A549 (cell line): ENCODE results near the gene ARL2BP. TPM values are rescaled to one million over a fixed set of nuclear protein-coding genes. Genes with fewer than 3 reads are reported as not detected.

Experiments used
- ATAC-seq, 2 experiments: fragments of 200-7000 bp in 1 of 2; fragments of >200 bp in 1 of 2; cut with Nextera tagmentation in 1 of 2; cut with Tn5 transposase in 1 of 2; 3 replicates each; pipeline versions ENCODE4 v1.8.0 to v1.9.1; 2018 to 2020; ENCODE audit warnings: mild to moderate bottlenecking in 1 of 2, moderate library complexity in 1 of 2
- CTCF ChIA-PET: fragments of 300-600 bp; sonication (Branson Sonifier 250); formaldehyde crosslinking; extraction: SDS; loops from one replicate; lab custom pipeline; 2021; ENCODE audit warnings: antibody characterized with exemption, inconsistent platforms; lab: Yijun Ruan, JAX
- POLR2A ChIA-PET: fragments of 350-600 bp; formaldehyde crosslinking; extraction: SDS; loops from one replicate; lab custom pipeline; 2021; ENCODE audit warnings: antibody characterized with exemption, inconsistent platforms; lab: Yijun Ruan, JAX
- DNase-seq, 2 experiments: peaks; one replicate each; pipeline versions ENCODE4 v3.0.0 to v3.0.0-alpha.2; 2011 to 2016; ENCODE audit warnings: low read depth in 1 of 2, low spot score in 1 of 2
- FAIRE-seq: peaks from 2 replicates; lab custom pipeline; 2011; peaks lifted over from hg19 to GRCh38; lab: Jason Lieb, UNC
- H3K27ac ChIP-seq, 2 experiments: fragments of >200 bp; sonication (Bioruptor Twin); formaldehyde crosslinking; 3 replicates each; pipeline ENCODE4 v1.5.1; 2016 to 2017
- H3K4me1 ChIP-seq: fragments of >200 bp; sonication (Bioruptor Twin); formaldehyde crosslinking; 3 replicates; pipeline ENCODE4 v1.6.1; 2016
- H3K4me2 ChIP-seq: fragments of >200 bp; sonication (Bioruptor Twin); formaldehyde crosslinking; 3 replicates; pipeline ENCODE4 v1.6.1; 2016
- H3K4me3 ChIP-seq: fragments of >200 bp; sonication (Bioruptor Twin); formaldehyde crosslinking; 3 replicates; pipeline ENCODE4 v1.5.1; 2016
- H3K9me3 ChIP-seq: fragments of >200 bp; sonication (Bioruptor Twin); formaldehyde crosslinking; 3 replicates; pipeline ENCODE4 v1.6.1; 2016
- CBX2 ChIP-seq: fragments of 200-600 bp; sonication (generic); IDR thresholded peaks from 2 replicates; pipeline ENCODE4 v1.6.1; 2016; ENCODE audit warnings: low read depth, mild to moderate bottlenecking, borderline replicate concordance
- CBX8 ChIP-seq: fragments of 200-600 bp; sonication (generic); IDR thresholded peaks from 2 replicates; pipeline ENCODE4 v1.6.1; 2016
- CTCF ChIP-seq: fragments of >200 bp; sonication (Bioruptor Twin); formaldehyde crosslinking; IDR thresholded peaks from 3 replicates; pipeline ENCODE4 v1.5.1; 2016
- E2F6 ChIP-seq: IDR thresholded peaks from 2 replicates; pipeline ENCODE4 v1.6.1; 2012; ENCODE audit warnings: low read depth, borderline replicate concordance
- EHF ChIP-seq: fragments of 250-450 bp; sonication (Bioruptor Pico); IDR thresholded peaks from 2 replicates; pipeline ENCODE4 v1.5.0; 2020; ENCODE audit warnings: mild to moderate bottlenecking
- FOSB ChIP-seq: fragments of 250-450 bp; sonication (Bioruptor Pico); IDR thresholded peaks from 2 replicates; pipeline ENCODE4 v1.5.0; 2020; ENCODE audit warnings: mild to moderate bottlenecking, moderate library complexity
- FOXS1 ChIP-seq: fragments of 250-450 bp; sonication (Bioruptor Pico); IDR thresholded peaks from 2 replicates; pipeline ENCODE4 v1.5.0; 2020; ENCODE audit warnings: mild to moderate bottlenecking, moderate library complexity
- GATA3 ChIP-seq: IDR thresholded peaks from 2 replicates; pipeline ENCODE4 v1.6.1; 2012; ENCODE audit warnings: borderline replicate concordance
- HMGXB4 ChIP-seq: fragments of 250-450 bp; sonication (Bioruptor Pico); IDR thresholded peaks from 2 replicates; pipeline ENCODE4 v1.5.0; 2021; ENCODE audit warnings: mild to moderate bottlenecking, moderate library complexity, borderline replicate concordance
- HOXA7 ChIP-seq: fragments of 250-450 bp; sonication (Bioruptor Pico); IDR thresholded peaks from 2 replicates; pipeline ENCODE4 v1.5.0; 2020; ENCODE audit warnings: mild to moderate bottlenecking, moderate library complexity
- HOXB13 ChIP-seq: fragments of 250-450 bp; sonication (Bioruptor Pico); IDR thresholded peaks from 2 replicates; pipeline ENCODE4 v1.5.0; 2020; ENCODE audit warnings: low read depth, mild to moderate bottlenecking, moderate library complexity
- KDM5A ChIP-seq: fragments of 200-600 bp; sonication (generic); IDR thresholded peaks from 2 replicates; pipeline ENCODE4 v1.6.1; 2016; ENCODE audit warnings: antibody characterized with exemption, mild to moderate bottlenecking
- MAZ ChIP-seq: fragments of 150-350 bp; IDR thresholded peaks from 2 replicates; pipeline ENCODE4 v1.6.1; 2014; ENCODE audit warnings: antibody characterized with exemption, low read depth, low read length, borderline replicate concordance
- MYC ChIP-seq: IDR thresholded peaks from 2 replicates; pipeline ENCODE4 v1.6.1; 2012; ENCODE audit warnings: mild to moderate bottlenecking, inconsistent platforms, low read length, improper control_type of control experiment, borderline replicate concordance
- NR3C1 ChIP-seq: fragments of >200 bp; sonication (Bioruptor Twin); formaldehyde crosslinking; IDR thresholded peaks from 3 replicates; pipeline ENCODE4 v1.6.1; 2017
- POLR2AphosphoS2 ChIP-seq: conservative IDR thresholded peaks from 2 replicates; pipeline ENCODE4 v1.6.1; 2012; ENCODE audit warnings: low read length, improper control_type of control experiment, inconsistent platforms
- RAD21 ChIP-seq, 2 experiments: fragments of >200 bp in 1 of 2; sonication (Bioruptor Twin) in 1 of 2; formaldehyde crosslinking in 1 of 2; IDR thresholded peaks in 1 of 2; conservative IDR thresholded peaks in 1 of 2; 2 replicates in 1 of 2; 3 replicates in 1 of 2; pipeline ENCODE4 v1.6.1; 2012 to 2018; ENCODE audit warnings: inconsistent platforms in 1 of 2
- RARB ChIP-seq: fragments of 250-450 bp; sonication (Bioruptor Pico); IDR thresholded peaks from 2 replicates; pipeline ENCODE4 v1.8.0; 2021; ENCODE audit warnings: mild to moderate bottlenecking, moderate library complexity
- RCOR1 ChIP-seq: fragments of 150-350 bp; IDR thresholded peaks from 2 replicates; pipeline ENCODE4 v1.6.1; 2014; ENCODE audit warnings: antibody characterized with exemption, low read length, low read depth
- REST ChIP-seq: fragments of 200-600 bp; sonication (generic); IDR thresholded peaks from 2 replicates; pipeline ENCODE4 v1.6.1; 2016; ENCODE audit warnings: antibody characterized with exemption, mild to moderate bottlenecking, moderate library complexity
- RNF2 ChIP-seq: fragments of 200-600 bp; sonication (generic); IDR thresholded peaks from 2 replicates; pipeline ENCODE4 v1.6.1; 2016; ENCODE audit warnings: low read depth, mild to moderate bottlenecking, antibody characterized with exemption, moderate library complexity, borderline replicate concordance
- SREBF2 ChIP-seq: fragments of 450-650 bp; IDR thresholded peaks from 2 replicates; pipeline ENCODE4 v1.6.1; 2014; ENCODE audit warnings: mild to moderate bottlenecking, moderate library complexity
- TFCP2L1 ChIP-seq: fragments of 250-450 bp; sonication (Bioruptor Pico); IDR thresholded peaks from 2 replicates; pipeline ENCODE4 v1.5.0; 2021; ENCODE audit warnings: mild to moderate bottlenecking
- TP53 ChIP-seq: fragments of 250-450 bp; sonication (Bioruptor Pico); IDR thresholded peaks from 2 replicates; pipeline ENCODE4 v1.5.0; 2021; ENCODE audit warnings: mild to moderate bottlenecking, moderate library complexity
- USF2 ChIP-seq: fragments of 450-650 bp; IDR thresholded peaks from 2 replicates; pipeline ENCODE4 v1.6.1; 2014; ENCODE audit warnings: antibody characterized with exemption
- ZNF302 ChIP-seq: fragments of 250-450 bp; sonication (Bioruptor Pico); IDR thresholded peaks from 2 replicates; pipeline ENCODE4 v1.9.0; 2021; ENCODE audit warnings: inconsistent platforms, mild to moderate bottlenecking, moderate library complexity
- ZSCAN20 ChIP-seq: fragments of 250-450 bp; sonication (Bioruptor Pico); IDR thresholded peaks from 2 replicates; pipeline ENCODE4 v1.8.0; 2022; ENCODE audit warnings: mild to moderate bottlenecking, moderate library complexity
- WGBS: methylation state at CpG from one replicate; pipeline ENCODE4 v1.1.6; 2017; ENCODE audit errors: missing lambda C conversion rate; 5-methylcytosine and 5-hydroxymethylcytosine counted together
- polyA minus RNA-seq: library from RNA; depleted of rRNA, polyadenylated mRNA; stranded (reverse); fragments of >200 nt; gene quantifications from 2 replicates; pipeline ENCODE4 v1.2.3, GENCODE V29; 2011; rRNA and poly(A)+ RNA removed
- polyA plus RNA-seq, 4 experiments: library from polyadenylated mRNA; depleted of rRNA in 3 of 4; stranded (reverse); fragments of >200 nt; fragmentation: RNase III in 1 of 4; extraction: RNeasy Plus Mini Kit Qiagen cat#74134 plus additional on column Dnase treatment in 1 of 4; gene quantifications; 2 replicates in 3 of 4; 3 replicates in 1 of 4; pipeline ENCODE4 v1.2.3, GENCODE V29; 2011 to 2017
- TF ChIP-seq, protein P1 (sequence below): IDR thresholded peaks from 2 replicates; pipeline ENCODE4 v1.6.1; 2012
- TF ChIP-seq, protein P2 (sequence below): fragments of >200 bp; sonication (Bioruptor Twin); formaldehyde crosslinking; IDR thresholded peaks from 2 replicates; pipeline ENCODE4 v1.6.1; 2016

Gene ARL2BP
- 117 and 126 TPM in 2 replicates for polyA plus RNA-seq (2011; rRNA removed)
- 49.9 and 58.2 TPM in 2 replicates for polyA plus RNA-seq (2012; cell fraction: cytosol; rRNA removed)
- 20.2 and 31.0 TPM in 2 replicates for polyA plus RNA-seq (2012; cell fraction: nucleus; rRNA removed)
- polyA plus RNA-seq (2017; fragmentation: RNase III; extraction: RNeasy Plus Mini Kit Qiagen cat#74134 plus additional on column Dnase treatment) = 64.0 to 68.7 TPM (median 67.0 TPM) in 3 replicates
- polyA minus RNA-seq = 48.8 and 54.9 TPM in 2 replicates

DNA sequence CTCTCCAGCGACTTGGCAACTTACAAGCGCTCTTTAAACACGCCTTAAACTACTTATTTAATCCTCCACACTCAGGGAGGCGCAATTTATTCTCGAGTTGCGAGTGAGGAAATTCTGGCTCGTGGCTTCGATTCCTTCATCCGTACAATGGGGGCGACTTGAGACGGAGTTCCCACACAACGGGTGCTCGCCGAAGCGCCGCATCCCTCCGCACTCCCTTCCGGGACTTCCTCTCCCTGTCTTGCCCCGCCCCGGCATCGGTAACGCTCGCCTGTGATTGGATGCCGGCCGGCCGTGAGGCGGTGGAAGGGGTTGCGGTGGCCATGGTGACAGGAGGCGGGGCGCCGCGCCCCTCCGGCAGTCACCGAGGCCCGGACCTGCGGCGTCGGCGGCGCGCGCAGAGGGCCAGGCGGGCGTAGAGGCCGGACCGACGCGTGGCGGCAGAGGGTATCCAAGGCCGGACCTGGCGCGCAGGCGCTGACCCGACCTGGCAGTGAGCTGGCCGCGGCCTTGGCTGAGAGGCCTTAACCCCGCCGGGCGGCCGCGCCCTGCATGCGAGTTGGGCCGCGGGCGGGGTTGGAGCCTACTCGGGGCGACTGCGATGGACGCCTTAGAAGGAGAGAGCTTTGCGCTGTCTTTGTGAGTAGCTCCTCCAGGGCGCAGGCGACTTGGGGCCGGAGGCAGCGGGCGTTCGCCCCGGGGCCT, at the start of gene ARL2BP:
Gene ARL2BP, plus strand, starts transcription at position 493 of the 705 bp plus-strand sequence. Its CDS starts 109 bp downstream, at position 602.
- FAIRE-seq = peak; percentile 68
- H3K4me1 ChIP-seq = peaks cover 11% of the 10 kb centered on the region
- peak; percentile 98 to 99 for DNase-seq
- H3K4me3 ChIP-seq = peak within 1 kb of the TSS; percentile 78
- H3K27ac ChIP-seq = peak within 1 kb of the TSS; percentile 89 to 98
- no peaks in the 10 kb centered on the region for H3K9me3 ChIP-seq
- WGBS = 2% methylated on average over 31 of the region's 77 CpGs
- H3K4me2 ChIP-seq = peak within 1 kb of the TSS; percentile 98
- peak; percentile 96 to 98 for ATAC-seq
- CTCF ChIA-PET = interaction anchor here (0.5 to 1.9 kb wide), 8 partner anchors 9 to 198 kb away, joined by 3 to 9 read pairs (median 3); no protein-coding TSS in a partner anchor
- POLR2A ChIA-PET = interaction anchor here (0.7 to 2.2 kb wide), 13 partner anchors 9 to 59 kb away, joined by 3 to 11 read pairs (median 5); partner anchors contain the start of genes PSME3IP1 and RSPRY1
- TF ChIP-seq MYC (peak; percentile 58), NR3C1 (no peak), FOSB (CRISPR knock-in tag) (no peak), HOXA7 (CRISPR knock-in tag) (no peak), USF2 (no peak; the same call in 1 of the 2 replicates), ZSCAN20 (CRISPR knock-in tag) (no peak), RARB (CRISPR knock-in tag) (no peak), CBX2 (no peak), RAD21 (conservative IDR thresholded peaks at IDR 0.05 in 1 of 2, IDR thresholded peaks at IDR 0.05 in 1 of 2) (peak; percentile 27 to 28; a peak in 2 of 5 replicates), CBX8 (no peak), HMGXB4 (CRISPR knock-in tag) (no peak), RNF2 (no peak), FOXS1 (no peak), HOXB13 (CRISPR knock-in tag) (no peak), POLR2AphosphoS2 (0 out of 2 replicates have a peak, but pooled peaks have one; percentile 32), MAZ (0 out of 2 replicates have a peak, but pooled peaks have one; percentile 32), ZNF302 (no peak), RCOR1 (no peak), GATA3 (no peak), EHF (no peak), E2F6 (peak; percentile 68), REST (no peak), TFCP2L1 (CRISPR knock-in tag) (0 out of 2 replicates have a peak, but pooled peaks have one; percentile 35), CTCF (peak; percentile 29; the same call in 1 of the 3 replicates), TP53 (CRISPR knock-in tag) (0 out of 2 replicates have a peak, but pooled peaks have one; percentile 33), SREBF2 (no peak), KDM5A (no peak)
- TF ChIP-seq, protein P1, sequence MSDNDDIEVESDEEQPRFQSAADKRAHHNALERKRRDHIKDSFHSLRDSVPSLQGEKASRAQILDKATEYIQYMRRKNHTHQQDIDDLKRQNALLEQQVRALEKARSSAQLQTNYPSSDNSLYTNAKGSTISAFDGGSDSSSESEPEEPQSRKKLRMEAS = peak; percentile 65
- TF ChIP-seq, protein P2, sequence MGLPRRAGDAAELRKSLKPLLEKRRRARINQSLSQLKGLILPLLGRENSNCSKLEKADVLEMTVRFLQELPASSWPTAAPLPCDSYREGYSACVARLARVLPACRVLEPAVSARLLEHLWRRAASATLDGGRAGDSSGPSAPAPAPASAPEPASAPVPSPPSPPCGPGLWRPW = no peak
